Measurements from ENCODE around the gene ABCA2. TPM values are rescaled to one million over a fixed set of nuclear protein-coding genes. Genes with fewer than 3 reads are reported as not detected.

The ABCA2 gene
- polyA plus RNA-seq, 6 donors from 2014 or later: 0.63 to 3.9 (median 1.3) TPM; not detected in 1

GRCh38 chr9:136974817-136975535 is 53.1 kb downstream of the ABCA2 start:
- H3K27ac Mint-ChIP-seq: peak overlapping the region in 1 of 6 donors; percentile 42
- DNase-seq: no peak

GRCh38 chr9:136973618-136974617 is 54.1 kb downstream of the ABCA2 start:
- Mint-ChIP-seq H3K27ac (peak overlapping the region in 1 of 6 donors; percentile 56), H3K4me1 (no peaks in the 10 kb centered on the region), H3K36me3 (no peaks in the 10 kb centered on the region), H3K27me3 (peaks cover 4 to 37% (median 15%) of the 10 kb centered on the region in 3 donors), H3K9me3 (no peaks in the 10 kb centered on the region), H3K4me3 (no peak overlapping the region)
- ATAC-seq (ENCODE audit: low read depth in 2 of 2) (no peak), DNase-seq (no peak)

More at GRCh38 chr9:136974817-136975535, 53.1 kb downstream of the ABCA2 start:
- Mint-ChIP-seq H3K4me1 (no peaks in the 10 kb centered on the region), H3K36me3 (no peaks in the 10 kb centered on the region), H3K4me3 (no peak overlapping the region), H3K9me3 (no peaks in the 10 kb centered on the region), H3K27me3 (peaks cover 4 to 41% (median 15%) of the 10 kb centered on the region in 3 donors)
- no peak for ATAC-seq (ENCODE audit: low read depth in 2 of 2)

DNA sequence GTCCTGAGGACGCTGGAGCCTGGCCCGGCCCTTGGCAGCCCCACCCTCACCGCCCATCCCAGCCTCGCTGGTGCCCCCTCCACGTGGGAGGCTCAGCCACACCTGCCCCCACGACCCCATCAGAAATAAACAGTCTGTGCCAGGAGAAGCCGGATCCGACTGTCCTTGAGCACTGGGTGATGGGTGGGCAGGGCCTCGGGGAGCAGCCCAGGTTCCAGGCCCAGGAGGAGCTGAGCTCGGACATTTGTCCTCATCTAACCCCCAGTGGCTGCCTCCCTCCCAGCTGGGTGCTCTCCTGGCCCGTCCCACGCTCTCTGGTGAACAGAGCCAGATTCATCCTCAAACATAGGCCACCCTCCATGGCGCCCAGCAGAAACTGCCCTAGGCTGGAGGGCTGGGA is 55.3 kb downstream of the ABCA2 start:
- Mint-ChIP-seq H3K36me3 (no peaks in the 10 kb centered on the region), H3K4me3 (no peak overlapping the region), H3K27ac (no peak overlapping the region), H3K27me3 (peaks cover 4 to 36% (median 15%) of the 10 kb centered on the region in 3 donors), H3K4me1 (no peaks in the 10 kb centered on the region), H3K9me3 (no peaks in the 10 kb centered on the region)
- ATAC-seq (ENCODE audit: low read depth in 2 of 2) (no peak), DNase-seq (no peak)

DNA sequence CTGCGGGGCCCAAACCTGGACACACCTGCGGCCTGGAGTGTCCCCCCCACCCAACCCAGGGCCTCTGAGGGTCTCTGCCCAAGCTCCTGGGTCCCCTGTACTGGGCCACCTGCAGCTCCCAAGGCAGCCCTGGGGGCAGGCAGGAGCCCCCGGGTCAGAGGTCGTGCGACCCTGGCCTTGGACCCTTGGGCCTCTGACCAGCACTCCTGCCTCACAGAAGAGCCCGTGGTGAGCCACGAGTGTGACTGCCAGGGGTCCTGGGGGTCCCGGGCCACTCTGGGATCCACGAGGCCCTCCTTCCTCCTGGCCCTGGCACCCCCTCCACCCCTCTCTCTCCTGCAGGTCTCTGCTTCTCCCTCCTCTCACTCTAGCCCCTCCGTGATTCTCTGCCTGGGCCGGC is 55.7 kb downstream of the ABCA2 start:
- Mint-ChIP-seq H3K27ac (no peak overlapping the region), H3K4me1 (no peaks in the 10 kb centered on the region), H3K27me3 (peaks cover 4 to 32% (median 13%) of the 10 kb centered on the region in 3 donors), H3K4me3 (no peak overlapping the region), H3K36me3 (no peaks in the 10 kb centered on the region), H3K9me3 (no peaks in the 10 kb centered on the region)
- ATAC-seq (ENCODE audit: low read depth in 2 of 2) (no peak), DNase-seq (no peak)

- DNase-seq (no peak), ATAC-seq (ENCODE audit: low read depth in 2 of 2) (no peak)
- H3K36me3 Mint-ChIP-seq: no peaks in the 10 kb centered on the region
- no peaks in the 10 kb centered on the region for H3K4me1 Mint-ChIP-seq
- H3K9me3 Mint-ChIP-seq: no peaks in the 10 kb centered on the region
- no peak overlapping the region for H3K4me3 Mint-ChIP-seq
- no peak overlapping the region for H3K27ac Mint-ChIP-seq
- H3K27me3 Mint-ChIP-seq: peaks cover 4 to 26% (median 8%) of the 10 kb centered on the region in 3 donors
Measured at GRCh38 chr9:136971746-136972145, 56.3 kb downstream of the ABCA2 start.

GRCh38 chr9:136970361-136970760 is 57.7 kb downstream of the ABCA2 start:
- Mint-ChIP-seq H3K4me3 (no peak overlapping the region), H3K27me3 (peaks cover 8 to 24% (median 9%) of the 10 kb centered on the region in 3 donors), H3K36me3 (no peaks in the 10 kb centered on the region), H3K9me3 (no peaks in the 10 kb centered on the region), H3K4me1 (peaks cover 8 to 13% (median 9%) of the 10 kb centered on the region in 3 donors), H3K27ac (no peak overlapping the region)
- ATAC-seq (ENCODE audit: low read depth in 2 of 2): no peak
- no peak for DNase-seq

DNA sequence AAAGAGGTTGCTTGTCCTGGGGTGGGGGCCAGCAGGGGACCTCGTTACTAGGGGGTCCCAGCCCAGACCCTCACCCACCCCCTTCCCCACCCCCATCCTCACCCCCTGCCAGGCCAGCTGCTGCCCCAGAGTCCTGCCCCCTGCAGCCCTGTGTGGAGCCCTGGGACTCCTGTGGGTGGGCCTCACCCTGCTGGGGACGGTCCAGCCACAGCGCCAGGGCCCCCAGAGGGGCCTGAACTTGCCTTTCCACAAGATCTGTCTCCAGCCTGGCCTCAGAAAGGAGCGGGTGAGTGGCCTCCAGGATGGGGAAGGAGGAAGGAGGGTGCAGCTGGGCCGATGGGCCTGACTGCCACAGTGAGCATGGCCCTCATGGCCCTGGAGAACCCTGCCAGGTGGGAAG is 58.3 kb downstream of the ABCA2 start:
- Mint-ChIP-seq H3K36me3 (no peaks in the 10 kb centered on the region), H3K4me3 (no peak overlapping the region), H3K27ac (no peak overlapping the region), H3K9me3 (no peaks in the 10 kb centered on the region), H3K27me3 (peaks cover 8 to 20% (median 9%) of the 10 kb centered on the region in 3 donors), H3K4me1 (peaks cover 8 to 13% (median 9%) of the 10 kb centered on the region in 3 donors)
- ATAC-seq (ENCODE audit: low read depth in 2 of 2) (no peak), DNase-seq (no peak)

DNA sequence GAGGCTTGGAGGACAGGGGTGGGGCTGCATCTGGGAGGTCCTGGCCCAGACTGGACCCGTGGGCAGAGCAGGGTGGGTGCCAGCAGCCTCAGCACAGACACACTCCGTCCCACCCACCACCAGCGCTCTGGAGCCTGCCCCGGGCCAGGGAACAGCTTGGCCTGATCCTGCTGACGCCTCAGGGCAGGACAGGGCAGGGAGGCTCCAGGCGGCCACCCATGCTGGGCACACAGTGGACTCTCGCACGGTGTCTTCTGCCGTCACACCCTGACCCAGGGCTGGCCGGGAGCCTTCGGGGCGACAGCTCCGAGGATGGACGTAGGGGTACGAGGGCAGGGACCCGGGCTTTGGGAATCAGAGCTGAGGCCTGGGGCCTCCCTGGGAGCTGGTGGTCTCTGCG is 58.9 kb downstream of the ABCA2 start:
- H3K27me3 Mint-ChIP-seq: peaks cover 8 to 20% (median 9%) of the 10 kb centered on the region in 3 donors
- no peak for ATAC-seq (ENCODE audit: low read depth in 2 of 2)
- H3K4me3 Mint-ChIP-seq: no peak overlapping the region

GRCh38 chr9:136968333-136969127 is 59.5 kb downstream of the ABCA2 start:
- no peak overlapping the region for H3K27ac Mint-ChIP-seq
- no peak overlapping the region for H3K4me3 Mint-ChIP-seq
- no peaks in the 10 kb centered on the region for H3K9me3 Mint-ChIP-seq
- H3K36me3 Mint-ChIP-seq: no peaks in the 10 kb centered on the region
- H3K4me1 Mint-ChIP-seq: peaks cover 8 to 13% (median 9%) of the 10 kb centered on the region in 3 donors
- no peak for ATAC-seq (ENCODE audit: low read depth in 2 of 2)
- H3K27me3 Mint-ChIP-seq: peaks cover 8 to 20% (median 9%) of the 10 kb centered on the region in 3 donors
- no peak for DNase-seq

More for the DNA sequence above, 58.9 kb downstream of the ABCA2 start:
- H3K4me1 Mint-ChIP-seq: peaks cover 8 to 13% (median 9%) of the 10 kb centered on the region in 3 donors
- DNase-seq: no peak
- no peak overlapping the region for H3K27ac Mint-ChIP-seq
- H3K36me3 Mint-ChIP-seq: no peaks in the 10 kb centered on the region
- H3K9me3 Mint-ChIP-seq: no peaks in the 10 kb centered on the region

GRCh38 chr9:136965771-136966484 is 62.1 kb downstream of the ABCA2 start:
- peaks cover 8 to 13% (median 9%) of the 10 kb centered on the region in 3 donors for H3K4me1 Mint-ChIP-seq
- ATAC-seq (ENCODE audit: low read depth in 2 of 2) (peak in 1 of 2 donors; percentile 81), DNase-seq (no peak)
- H3K27me3 Mint-ChIP-seq: peaks cover 9 to 27% (median 11%) of the 10 kb centered on the region in 3 donors
- peak overlapping the region; percentile 1 to 76 (median 40) for H3K4me3 Mint-ChIP-seq
- no peaks in the 10 kb centered on the region for H3K36me3 Mint-ChIP-seq
- peak overlapping the region in 1 of 6 donors; percentile 15 for H3K27ac Mint-ChIP-seq
- H3K9me3 Mint-ChIP-seq: no peaks in the 10 kb centered on the region

DNA sequence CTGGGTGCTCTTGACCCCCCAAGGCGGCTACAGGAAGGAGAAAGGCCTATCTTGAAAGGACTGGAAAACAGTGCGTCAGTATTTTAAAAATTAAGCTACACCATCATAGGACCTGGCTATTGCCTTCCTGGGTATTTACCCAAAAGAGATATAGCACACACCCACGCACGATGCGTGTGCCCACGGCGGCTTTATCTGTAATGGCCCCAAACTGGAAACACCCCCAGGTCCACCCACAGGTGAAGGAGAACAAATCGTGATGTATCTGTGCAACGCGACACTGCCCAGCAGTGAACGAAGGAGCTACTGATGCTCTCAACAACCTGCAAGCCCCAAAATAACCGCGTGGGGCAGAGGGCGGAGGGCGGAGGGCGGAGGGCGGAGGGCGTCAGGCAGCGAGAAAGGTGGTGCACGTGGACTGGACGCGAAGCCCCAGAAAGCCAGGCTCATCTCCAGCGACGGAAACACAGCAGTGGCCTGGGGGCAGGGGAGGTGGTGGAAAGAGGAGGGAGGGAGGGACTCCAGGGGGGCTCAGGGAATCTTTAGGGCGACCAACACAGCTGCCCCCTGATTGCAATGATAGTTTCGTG is 63.1 kb downstream of the ABCA2 start:
- no peaks in the 10 kb centered on the region for H3K9me3 Mint-ChIP-seq
- ATAC-seq (ENCODE audit: low read depth in 2 of 2) (no peak), DNase-seq (no peak)
- no peaks in the 10 kb centered on the region for H3K36me3 Mint-ChIP-seq
- peaks cover 9 to 21% (median 11%) of the 10 kb centered on the region in 3 donors for H3K27me3 Mint-ChIP-seq
- H3K4me1 Mint-ChIP-seq: peaks cover 8 to 13% (median 9%) of the 10 kb centered on the region in 3 donors
- H3K4me3 Mint-ChIP-seq: no peak overlapping the region
- H3K27ac Mint-ChIP-seq: no peak overlapping the region

- peaks cover 8 to 13% (median 9%) of the 10 kb centered on the region in 3 donors for H3K4me1 Mint-ChIP-seq
- DNase-seq (no peak), ATAC-seq (ENCODE audit: low read depth in 2 of 2) (no peak)
- H3K27ac Mint-ChIP-seq: no peak overlapping the region
- H3K36me3 Mint-ChIP-seq: no peaks in the 10 kb centered on the region
- H3K9me3 Mint-ChIP-seq: no peaks in the 10 kb centered on the region
- H3K4me3 Mint-ChIP-seq: no peak overlapping the region
- H3K27me3 Mint-ChIP-seq: peaks cover 9 to 19% (median 11%) of the 10 kb centered on the region in 3 donors
Measured at GRCh38 chr9:136964171-136964689, 63.8 kb downstream of the ABCA2 start.

Measured in naive B cell (primary cell).